Stimulated activated CD4-positive, alpha-beta T cell treated with anti-CD3 and anti-CD28 coated beads, Interleukin-4, amount 100 ng/mL, for 4 hours (primary cell): ENCODE results near the gene MBOAT2.
"Not testable (repeated sequence)": the region's sequence is repeated elsewhere in the genome, so short reads cannot be mapped to it uniquely, and the experiment has no call there.

Experiments
- DNase-seq, 2 experiments: peaks; one replicate each; pipeline ENCODE4 v3.0.0-alpha.2; 2020

The MBOAT2 gene

DNA sequence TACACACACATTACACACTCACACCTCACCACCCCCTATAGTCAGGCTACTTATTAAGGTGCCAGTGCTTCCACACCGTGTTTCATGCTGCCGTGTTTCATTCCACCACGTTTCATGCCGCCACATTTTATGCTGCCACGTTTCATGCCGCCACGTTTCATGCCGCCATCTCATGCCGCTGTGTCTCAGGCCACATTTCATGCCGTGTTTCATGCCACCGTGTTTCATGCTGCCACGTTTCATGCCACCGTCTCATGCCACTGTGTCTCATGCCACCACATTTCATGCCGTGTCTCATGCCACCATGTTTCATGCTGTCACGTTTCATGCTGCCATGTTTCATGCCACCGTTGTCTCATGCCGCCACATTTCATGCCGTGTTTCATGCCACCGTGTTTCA is 65.1 kb downstream of the MBOAT2 start:
- DNase-seq, result no peak

DNA sequence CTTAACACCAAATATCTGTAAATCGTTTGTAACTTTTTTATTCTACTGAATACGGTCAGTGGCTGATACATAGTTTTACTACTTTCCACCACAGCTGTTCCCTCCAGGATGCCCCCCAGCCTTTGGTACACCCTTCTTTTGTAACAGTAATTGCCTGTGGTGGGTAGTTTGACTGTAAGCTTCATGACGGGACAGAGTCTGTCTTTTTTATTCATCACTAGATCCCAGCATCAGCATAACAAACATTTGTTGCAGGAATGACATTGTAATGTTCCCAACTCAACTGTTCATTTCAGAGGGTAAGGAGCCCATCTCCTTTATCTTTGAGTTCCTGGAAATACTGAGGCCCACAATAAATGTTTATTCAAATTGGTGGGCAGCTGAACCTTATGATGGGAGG is 67.5 kb downstream of the MBOAT2 start:
- DNase-seq, result no peak

DNA sequence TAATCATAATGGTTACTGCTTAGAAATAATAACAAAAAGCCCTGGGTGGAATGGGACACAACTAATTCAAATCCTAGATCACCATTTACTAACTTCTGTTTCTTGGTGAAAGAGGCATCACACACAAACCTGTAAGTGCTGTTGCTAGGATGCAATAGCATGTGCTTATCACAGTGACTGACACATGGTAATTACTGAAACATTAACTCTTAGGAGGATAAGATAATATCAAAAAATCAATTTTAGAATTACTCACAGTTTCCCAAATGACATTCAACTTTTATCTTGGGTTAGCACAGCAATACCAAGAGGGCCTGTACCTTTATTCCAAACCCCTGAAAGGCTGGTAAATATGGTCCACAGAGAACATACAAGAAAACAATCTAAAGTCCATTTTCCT is 69.1 kb downstream of the MBOAT2 start:
- no peak for DNase-seq

DNA sequence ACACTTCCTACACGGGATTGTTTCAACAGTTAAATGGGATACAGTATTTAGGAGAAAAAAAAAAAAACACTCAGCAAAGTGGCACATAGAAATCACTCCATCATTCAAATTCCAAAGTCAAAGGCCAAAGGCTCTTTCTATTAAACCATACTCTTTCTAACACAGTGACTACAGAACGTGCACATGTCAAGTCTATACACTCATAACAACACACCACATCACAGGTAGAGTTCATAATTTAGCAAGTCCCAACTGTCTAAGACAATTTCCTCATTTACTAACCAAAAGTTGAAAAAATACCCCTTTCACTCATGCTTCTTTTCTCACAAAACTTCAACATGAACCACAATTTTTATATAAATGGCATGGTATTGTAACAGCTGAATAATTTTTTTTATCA is 70.8 kb downstream of the MBOAT2 start:
- DNase-seq, result no peak

DNA sequence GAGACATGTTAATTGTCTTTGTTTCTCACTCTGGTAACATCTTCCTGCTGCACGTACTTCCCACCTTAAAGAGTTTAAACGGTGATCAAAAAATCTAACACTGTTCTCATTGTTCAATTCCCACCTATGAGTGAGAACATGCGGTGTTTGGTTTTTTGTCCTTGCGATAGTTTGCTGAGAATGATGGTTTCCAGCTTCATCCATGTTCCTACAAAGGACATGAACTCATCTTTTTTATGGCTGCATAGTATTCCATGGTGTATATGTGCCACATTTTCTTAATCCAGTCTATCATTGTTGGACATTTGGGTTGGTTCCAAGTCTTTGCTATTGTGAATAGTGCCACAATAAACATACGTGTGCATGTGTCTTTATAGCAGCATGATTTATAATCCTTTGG is 73.3 kb downstream of the MBOAT2 start:
- not testable (repeated sequence) for DNase-seq

DNA sequence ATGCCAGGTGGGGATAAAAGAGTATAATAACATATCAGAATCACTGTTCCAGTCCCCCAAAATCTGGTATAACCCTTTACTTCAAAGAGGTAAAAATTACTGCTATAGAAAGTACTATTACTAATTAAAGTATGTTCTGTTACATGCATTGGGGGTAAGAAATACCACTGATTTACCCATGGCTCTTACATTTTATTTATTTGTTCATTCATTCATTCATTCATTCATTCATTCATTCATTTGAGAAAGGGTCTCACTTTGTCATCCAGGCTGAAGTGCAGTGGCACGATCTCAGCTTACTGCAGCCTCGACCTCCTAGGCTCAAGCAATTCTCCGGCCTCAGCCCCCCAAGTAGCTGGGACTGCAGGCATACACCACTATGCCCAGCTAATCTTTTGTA is 74.4 kb downstream of the MBOAT2 start:
- no peak for DNase-seq

DNA sequence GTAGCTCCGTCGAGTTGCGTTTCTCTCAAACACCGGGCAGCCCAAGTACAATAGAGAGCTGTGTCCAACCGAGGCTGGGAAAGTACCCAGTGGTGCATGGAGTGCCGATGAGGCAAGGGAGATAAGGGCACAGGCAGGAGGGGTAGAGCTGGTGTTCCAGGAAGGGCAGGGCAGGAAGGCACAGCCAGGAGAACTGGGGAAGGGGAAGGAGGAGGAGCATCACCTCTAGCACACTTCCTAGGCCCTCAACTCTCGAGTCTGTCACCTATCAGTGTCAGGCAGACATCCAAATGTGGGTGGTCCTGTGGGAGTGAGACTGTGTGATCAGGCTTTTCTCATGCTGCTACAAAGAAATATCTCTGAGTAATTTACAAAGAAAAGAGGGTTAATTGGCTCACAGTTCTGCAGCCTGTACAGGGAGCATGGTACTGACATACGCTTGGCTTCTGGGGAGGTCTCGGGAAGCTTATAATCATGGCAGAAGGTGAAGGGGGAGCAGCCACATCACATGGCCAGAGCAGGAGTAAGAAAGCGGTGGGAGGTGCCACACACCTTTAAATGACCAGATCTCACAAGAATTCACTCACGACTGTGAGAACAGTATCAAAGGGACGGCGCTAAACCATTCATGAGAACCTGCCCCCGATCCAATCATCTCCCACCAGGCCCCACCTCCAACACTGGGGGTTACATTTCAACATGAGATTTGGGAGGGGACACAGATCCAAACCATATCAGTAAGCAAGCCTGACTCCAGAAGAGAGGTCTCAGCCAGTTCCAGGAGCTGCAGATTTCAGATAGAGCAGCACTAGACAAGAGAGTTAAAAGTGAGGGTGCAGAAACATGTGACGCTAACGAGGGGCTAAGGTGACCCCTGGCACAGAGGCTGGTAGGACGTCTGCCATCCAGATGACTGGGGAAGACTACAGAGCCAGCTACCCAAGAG is 75.7 kb downstream of the MBOAT2 start:
- DNase-seq, result no peak

DNA sequence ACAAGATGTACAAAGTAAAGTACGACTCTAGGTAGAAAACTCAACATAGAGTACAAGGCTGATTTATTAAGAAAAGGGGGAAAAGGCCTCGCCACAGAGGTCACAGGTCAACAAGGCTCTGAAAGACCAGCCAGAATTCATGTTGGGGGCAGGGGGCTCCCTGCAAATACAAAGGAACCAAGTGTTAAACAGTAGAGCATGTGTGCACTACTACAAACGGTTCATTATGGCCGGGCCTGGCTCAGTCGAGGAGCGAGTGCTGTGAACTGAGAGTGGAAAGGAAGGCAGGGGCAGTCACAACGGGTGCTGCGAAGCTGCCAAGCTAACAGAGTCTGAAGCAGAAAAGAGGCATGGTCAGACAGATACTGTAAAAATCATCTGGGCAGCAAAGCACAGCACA is 77.1 kb downstream of the MBOAT2 start:
- DNase-seq, result no peak

DNA sequence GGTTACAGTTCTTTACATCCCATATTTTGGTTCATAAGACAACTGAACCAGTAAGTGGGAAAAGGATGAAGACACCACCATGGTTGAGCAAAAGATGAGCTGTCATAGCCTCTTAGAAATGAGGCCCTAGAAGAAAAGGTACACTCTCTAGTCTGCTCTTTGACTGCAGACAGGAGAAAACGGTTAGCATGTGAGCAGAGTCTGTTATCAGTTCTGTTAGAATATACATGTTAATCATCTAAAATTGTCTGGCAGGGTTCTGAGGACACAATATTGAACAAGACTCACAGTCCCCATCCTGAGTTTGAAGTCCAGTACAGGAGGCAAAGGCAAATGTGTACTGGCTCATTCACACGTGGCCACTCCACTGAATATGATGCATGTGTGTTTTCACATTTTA is 78.1 kb downstream of the MBOAT2 start:
- no peak for DNase-seq

DNA sequence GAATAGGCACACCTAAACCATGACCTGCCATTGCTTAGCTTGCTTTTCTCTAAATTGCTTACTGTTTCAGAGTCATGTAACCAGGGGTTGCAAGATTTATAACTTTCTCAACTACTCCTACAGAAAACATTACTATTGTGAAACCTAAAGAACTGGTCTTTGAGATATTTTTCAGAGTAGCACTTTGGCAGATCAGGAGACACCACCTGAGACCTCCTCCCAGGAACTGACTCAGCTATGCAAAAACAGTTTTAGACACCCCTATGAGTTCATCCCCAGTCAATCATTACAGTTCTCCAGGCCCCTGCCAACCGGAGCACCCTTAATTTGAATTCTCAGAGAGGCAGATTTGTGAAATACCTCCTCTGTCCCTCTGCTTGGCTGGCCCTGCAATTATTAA is 80.3 kb downstream of the MBOAT2 start:
- no peak for DNase-seq

DNA sequence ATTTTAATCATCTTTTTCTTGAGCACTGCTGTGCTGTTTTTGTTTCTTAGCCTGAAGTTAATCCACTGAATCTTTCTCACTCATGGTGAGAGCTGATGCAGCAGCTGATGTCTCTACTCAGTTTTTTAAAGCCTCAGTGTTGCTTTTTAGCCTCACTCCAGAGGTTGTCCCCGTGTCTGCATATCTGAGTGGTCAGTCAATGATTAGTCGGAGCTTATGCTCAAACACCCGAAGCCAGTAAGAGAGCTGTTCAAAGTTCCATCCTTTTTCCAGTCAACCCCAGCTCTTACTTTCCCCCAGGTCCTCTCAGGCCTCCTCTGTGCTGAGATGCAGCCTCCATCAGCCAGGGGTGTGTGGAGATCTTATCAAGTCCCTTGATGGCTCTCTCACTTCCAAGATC is 81.1 kb downstream of the MBOAT2 start:
- no peak for DNase-seq

DNA sequence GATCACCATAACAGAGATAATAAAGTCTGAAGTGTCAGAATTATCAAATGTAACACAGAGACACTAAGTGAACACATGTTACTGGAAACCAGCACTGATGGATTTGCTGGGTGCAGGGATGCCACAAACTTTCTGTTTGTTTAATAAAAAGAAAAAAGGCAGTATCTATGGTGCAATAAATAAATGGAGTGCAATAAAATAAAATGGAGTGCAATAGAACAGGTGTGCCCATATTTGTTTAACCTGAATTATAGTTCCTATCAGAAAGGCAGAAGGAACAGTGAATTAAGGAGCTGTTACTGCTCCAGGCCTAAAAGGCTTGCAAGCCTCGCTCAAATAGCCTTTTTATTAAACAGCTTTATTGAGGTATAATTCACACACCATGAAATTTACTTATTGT is 85.1 kb downstream of the MBOAT2 start:
- no peak for DNase-seq

DNA sequence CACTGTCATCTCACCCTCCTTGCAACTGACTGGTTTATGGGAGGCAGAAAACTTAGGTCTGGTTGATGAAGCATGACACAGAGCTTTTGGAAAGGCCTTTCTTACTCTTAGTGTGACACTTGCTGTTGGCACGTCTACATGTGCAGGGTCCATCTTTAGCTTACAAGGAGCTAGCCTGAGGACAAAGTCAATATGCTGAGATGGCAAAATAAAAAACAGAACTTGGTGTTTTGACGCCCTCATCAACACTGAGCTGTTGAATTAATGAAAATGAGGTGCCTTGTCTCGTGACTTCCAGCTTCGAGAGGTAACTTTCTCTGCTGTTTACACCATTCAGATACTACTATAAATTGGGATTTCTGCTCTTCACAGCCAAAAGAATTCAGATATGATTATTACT is 87.5 kb downstream of the MBOAT2 start:
- DNase-seq, result no peak

DNA sequence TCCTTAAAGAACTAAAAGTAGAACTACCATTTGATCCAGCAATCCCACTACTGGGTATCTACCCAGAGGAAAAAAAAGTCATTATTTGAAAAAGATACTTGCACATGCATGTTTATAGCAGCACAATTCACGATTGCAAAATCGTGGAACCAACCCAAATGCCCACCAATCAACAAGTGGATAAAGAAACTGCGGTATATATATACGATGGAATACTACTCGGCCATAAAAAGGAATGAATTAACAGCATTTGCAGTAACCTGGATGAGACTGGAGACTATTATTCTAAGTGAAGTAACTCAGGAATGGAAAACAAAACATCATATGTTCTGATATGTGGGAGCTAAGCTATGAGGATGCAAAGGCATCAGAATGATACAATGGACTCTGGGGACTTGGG is 89.7 kb downstream of the MBOAT2 start:
- not testable (repeated sequence) for DNase-seq

DNA sequence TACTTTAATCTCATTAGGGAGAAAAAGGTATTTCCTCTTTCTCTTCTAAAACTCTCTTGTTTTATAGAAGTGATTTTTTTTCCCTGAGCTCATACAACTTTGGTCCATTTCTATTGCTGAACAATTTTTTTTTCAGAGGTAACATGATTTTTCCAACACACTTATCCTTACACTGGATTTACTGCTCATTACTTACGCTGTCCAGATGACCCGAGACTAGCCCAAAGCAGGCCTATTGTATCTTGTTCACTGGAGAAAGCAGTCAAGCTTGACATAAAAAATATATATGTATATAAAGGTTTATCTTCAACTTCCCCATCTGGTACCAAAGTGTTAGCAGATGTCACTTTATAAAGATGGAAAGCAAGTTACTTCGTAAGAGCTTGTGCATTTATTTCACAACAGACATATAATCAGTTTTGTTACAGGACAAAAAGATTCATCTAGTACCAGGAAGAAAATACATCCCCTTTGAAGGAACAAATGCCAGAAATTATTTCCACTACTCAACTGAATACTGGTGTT is 95.7 kb downstream of the MBOAT2 start:
- DNase-seq, result no peak

DNA sequence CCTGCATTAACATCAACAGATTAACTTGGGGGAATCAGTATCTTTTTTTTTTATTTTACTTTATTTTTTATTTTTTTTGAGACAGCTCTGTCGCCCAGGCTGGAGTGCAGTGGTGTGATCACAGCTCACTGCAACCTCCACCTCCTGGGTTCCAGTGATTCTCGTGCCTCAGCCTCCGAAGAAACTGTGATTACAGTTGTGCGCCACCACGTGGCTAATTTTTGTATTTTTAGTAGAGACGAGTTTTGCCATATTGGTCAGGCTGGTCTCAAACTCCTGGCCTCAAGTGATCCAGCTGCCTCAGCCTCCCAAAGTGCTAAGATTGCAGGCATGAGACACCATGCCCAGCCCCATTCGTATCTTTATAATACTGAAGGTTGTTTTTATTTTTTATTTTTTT is 99.6 kb downstream of the MBOAT2 start:
- DNase-seq, result not testable (repeated sequence)

DNA sequence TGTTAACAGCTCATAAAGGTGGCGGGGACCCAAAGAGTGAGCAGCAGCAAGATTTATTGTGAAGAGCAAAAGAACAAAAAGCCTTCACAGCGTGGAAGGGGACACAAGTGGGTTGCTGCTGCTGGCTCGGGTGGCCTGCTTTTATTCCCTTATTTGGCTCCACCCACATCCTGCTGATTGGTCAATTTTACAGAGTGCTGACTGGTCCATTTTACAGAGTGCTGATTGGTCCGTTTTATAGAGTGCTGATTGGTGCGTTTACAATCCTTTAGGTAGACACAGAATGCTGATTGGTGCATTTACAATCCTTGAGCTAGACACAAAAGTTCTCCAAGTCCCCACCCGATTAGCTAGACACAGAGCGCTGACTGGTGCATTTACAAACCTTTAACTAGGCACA is 100.7 kb downstream of the MBOAT2 start:
- DNase-seq, result not testable (repeated sequence)

DNA sequence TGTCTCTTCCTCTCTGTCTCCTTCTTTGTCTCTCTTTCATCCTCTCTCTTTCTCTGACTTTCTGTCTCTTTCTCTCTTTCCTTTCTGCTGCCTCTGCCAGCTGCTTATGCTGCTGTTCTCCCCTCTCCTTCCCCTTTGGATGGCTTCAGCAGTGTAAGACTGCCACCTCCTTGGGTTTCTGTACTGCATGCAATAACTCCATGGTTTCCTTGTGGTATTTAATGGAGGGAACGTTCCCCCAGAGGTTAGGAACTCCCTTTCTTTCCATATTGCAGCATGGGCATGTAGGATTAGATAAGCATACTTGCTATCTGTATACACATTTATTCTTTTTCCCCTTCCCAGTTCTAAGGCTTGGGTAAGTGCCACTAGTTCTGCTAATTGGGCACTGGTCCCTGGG is 106.3 kb downstream of the MBOAT2 start:
- DNase-seq, result not testable (repeated sequence)

DNA sequence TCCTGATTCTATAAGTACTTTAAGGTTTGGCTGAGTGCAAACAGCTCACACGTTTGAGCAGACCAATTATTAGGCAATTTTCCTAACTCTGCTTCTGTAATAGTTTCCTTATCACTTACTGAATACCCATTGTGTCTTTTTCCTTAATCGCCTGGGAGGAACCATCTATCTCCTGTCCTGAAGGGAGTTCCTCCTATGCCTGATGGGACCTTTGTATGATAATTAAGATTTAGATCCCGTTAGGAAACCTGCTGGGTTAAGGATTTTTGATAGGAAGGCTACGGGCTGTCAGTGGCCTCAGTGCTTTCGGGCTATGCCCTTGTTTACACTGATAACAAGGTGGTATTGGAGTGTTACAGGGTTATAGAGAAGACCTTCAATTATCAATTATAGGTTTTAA is 106.8 kb downstream of the MBOAT2 start:
- DNase-seq, result not testable (repeated sequence)

DNA sequence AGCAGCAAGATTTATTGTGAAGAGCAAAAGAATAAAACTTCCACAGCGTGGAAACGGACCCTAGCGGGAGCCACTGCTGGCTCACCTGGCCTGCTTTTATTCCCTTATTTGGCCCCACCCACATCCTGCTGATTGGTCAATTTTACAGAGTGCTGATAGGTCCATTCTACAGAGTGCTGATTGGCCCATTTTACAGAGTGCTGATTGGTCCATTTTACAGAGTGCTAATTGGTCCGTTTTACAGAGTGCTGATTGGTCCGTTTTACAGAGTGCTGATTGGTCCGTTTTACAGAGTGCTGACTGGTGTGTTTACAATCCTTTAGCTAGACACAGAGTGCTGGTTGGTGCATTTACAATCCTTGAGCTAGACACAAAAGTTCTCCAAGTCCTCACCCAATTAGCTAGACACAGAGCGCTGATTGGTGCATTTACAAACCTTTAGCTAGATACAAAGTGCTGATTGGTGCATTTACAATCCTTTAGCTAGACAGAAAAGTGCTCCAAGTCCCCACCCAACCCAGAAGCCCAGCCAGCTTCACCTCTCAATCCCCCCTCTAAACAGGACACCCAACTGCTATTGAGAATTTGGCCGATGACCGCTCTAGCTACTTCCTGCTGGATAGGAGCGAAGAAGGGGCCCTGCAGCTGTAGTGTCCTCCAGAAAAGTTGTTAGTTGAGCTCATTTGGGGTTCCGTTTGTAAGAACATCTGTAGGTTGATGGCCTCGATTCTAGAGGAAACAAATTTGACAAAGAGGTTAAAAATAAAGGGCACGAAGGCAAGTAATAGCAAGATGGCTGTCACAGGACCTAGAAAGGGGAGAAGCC is 108.2 kb downstream of the MBOAT2 start:
- DNase-seq, result not testable (repeated sequence)

DNA sequence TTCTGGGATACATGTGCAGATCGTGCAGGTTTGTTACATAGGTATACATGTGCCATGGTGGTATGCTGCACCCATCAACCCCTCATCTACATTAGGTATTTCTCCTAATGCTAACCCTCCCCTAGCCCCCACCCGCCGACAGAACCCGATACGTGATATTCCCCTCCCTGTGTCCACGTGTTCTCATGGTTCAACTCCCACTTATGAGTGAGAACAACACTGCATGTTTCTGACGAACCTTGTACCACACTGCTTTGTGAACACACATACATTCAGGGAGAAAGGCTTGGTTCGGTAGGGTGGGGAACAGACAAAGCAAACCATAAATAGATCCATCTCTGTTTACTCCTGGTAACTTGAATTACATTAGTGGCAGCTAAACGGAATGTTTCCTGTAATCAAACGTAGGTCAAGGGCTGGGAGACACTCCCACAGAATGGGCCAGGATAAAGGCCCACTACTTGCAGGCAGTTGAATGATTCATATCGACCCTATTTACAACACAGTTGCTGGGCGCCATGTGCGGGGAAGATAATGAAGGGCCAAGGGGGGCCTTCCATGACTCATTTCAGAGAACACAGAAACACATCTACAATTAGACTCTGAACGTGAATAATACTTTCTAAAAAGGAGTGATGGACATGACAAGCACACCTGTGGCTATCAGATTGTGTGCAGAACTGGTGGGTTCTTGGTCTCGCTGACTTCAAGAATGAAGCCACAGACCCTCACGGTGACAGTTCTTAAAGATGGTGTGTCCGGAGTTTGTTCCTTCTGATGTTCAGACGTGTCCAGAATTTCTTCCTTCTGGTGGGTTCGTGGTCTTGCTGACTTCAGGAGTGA is 109.3 kb downstream of the MBOAT2 start:
- DNase-seq, result no peak

DNA sequence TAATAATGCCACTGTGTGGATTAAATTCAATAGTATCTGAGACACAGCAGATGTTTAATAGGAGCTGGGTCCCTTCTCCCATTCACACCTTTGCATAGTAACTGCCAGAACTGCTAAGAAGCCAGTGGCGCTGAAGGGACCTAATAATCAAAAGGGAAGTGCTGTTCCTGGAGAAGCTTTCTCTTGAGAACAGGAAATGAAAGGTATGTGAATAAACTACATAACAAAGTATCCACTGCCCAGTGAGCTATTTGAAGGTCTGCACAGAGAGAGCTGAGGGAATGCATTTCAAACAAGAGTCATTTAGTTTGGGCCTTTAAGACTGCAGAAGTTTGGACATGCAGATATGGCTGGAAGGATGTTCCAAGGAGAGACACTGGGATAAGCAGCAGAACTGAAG is 110.0 kb downstream of the MBOAT2 start:
- DNase-seq, result no peak

DNA sequence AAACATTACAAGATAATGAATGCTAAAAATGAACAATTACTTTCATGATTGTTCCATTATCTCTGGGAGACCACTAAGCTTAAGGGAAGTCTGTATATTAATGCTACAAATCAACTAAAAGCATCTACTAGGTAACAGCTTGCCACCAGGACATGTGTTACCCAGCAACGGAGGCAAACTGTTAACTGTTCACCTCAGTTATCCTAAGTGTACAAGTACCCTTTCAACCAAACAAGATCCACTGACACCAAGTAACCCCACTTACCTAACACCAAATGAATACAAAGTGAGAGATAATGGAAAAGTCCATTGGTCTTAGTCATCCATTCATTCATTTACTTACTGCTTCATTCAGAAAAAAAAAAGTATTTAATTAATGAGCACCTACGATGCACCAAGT is 111.4 kb downstream of the MBOAT2 start:
- DNase-seq, result no peak
